Activated CD4-positive, alpha-beta T cell treated with anti-CD3 and anti-CD28 coated beads, Interleukin-2, amount 50 U/mL, for 24 hours (primary cell): Measurements from ENCODE around the gene RAB15.

Experiments
- DNase-seq, 2 donors: peaks; one replicate each; pipeline ENCODE4 v3.0.0-alpha.2; 2020; ENCODE audit warnings: low read depth in 1 of 2, low spot score in 1 of 2

Gene RAB15

DNA sequence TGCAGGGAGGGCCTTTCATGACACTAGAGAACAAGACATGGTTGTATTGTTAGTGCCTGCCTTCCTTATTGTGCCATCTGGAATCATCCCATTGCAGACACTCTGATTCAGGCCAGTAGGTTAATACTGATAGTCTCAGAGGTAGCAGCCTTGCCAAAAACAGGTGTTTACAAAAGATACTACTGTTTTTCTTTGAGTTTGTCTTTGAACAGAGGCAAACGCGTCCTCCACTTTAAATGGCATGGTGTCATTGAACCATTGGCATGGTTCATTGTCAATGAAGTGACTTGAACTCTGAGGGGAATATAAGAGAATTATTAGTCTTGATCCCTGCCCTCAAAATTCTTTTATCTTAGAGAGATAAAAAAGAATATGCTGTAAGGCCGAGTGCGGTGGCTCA lies 18.8 kb upstream of the RAB15 start:
- no peak for DNase-seq

DNA sequence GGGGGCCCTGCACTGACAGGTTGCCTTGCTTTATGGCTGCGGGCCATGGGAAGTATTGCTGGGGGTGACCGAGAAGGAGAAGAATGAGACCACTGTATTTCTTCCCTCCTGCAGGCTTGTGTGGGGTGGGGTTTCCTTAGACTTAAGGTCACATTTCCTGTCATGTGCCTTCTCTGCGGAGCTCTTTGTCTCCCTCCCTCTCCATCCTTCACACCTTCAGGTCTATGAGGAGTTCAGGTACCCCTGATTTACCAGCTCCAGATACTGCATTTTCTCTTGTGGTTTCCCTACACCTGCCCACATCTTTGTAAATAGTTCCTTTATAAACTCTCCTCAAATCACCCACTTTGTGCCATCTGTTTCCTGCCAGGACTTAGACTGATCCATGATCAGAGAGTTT lies 18.2 kb upstream of the RAB15 start:
- DNase-seq = no peak

DNA sequence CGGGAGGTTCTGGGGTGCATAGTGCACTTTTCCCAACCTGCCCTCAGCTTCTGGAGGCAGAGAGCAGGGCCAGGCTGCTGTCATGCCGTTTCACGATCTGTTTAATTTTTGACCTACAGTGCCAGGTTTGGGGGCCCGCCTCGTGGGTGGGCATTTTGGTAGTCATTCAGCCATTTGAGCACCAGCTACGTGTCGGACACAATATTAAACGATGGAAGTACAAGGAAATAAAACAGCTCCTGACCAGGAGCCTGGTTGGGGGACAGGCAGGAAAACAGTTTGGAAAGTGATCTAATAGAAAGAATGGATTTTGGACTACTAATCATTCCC lies 15.3 kb upstream of the RAB15 start:
- no peak for DNase-seq

DNA sequence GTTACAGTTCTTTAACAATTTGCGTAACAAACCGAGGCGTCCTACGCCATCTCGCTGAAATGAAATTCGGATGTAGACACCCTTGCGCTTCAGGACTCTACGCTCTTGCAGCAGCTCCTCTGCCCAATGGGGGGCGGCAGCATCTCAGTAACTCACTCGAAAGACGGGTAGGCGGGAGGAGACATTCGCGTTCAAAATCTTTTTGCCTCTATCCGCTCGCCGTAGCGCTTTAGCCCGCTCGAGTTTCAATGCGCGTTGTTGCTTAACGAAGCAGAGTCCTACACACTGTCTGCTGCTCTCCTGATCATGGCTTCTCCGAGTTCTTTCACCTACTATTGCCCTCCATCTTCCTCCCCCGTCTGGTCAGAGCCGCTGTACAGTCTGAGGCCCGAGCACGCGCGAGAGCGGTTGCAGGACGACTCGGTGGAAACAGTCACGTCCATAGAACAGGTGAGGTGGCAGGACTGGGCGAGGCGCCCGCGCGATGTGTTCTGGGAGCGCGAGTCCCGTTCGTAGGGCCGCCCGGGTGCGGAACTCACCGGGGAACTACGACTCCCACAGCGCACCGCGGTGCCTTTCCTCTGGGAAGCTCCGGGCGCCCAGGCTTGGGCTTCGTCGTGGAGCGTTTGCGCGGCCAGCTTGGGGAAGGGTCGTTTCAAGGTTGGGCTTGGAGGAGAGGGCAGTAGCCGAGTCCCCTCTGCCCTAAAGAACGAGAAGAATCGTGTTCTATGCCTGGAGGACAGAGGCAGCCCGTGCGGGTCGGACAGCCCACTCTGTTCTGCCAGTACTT lies 14.7 kb upstream of the RAB15 start, which contains the start of gene FNTB:
TSS of gene FNTB (plus strand) at position 248 of the 790 bp plus-strand sequence. CDS start at position 307, 59 bp downstream.
- DNase-seq = peak; percentile 85 to 92

DNA sequence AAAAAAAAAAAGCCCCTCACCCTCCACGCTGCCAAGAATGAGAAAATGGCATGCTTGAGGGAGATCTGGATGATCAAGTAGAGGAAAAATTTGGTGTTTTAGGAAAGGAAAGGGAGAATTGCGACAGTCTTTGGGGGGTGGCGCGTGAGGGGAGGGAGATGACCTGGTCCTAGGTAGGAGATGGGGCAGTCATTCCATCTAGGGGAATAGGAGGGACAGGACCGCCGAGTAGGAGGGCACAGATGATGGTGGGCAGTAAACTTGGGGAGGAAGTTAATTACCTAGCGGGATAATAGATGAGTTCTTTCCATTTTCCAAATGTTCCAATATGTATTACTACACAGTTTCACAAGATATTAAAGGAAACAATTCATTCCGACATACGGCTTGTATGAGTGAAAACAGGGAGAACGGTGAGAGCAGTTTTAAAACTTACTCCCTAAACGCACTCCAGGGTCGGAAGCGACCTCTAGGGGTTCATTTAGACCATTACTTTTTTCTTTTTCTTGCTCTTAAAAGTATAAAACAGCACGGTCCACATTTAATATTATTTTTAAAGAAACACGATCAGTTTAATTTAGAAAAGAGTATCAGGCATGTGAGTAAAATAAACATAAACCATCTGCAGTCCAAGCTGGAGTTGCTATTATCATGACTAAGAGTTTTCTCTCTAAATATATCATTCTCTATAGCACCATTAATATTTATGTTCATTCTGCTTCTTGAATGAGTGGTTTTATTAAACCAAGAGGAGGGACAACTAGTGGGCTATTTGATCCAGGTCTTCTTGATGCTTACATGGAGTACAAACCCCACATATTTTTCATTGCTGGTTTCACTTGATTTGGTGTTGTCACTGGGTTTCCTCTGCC lies 11.5 kb upstream of the RAB15 start:
- peak in 1 of 2 donors; percentile 26 for DNase-seq

DNA sequence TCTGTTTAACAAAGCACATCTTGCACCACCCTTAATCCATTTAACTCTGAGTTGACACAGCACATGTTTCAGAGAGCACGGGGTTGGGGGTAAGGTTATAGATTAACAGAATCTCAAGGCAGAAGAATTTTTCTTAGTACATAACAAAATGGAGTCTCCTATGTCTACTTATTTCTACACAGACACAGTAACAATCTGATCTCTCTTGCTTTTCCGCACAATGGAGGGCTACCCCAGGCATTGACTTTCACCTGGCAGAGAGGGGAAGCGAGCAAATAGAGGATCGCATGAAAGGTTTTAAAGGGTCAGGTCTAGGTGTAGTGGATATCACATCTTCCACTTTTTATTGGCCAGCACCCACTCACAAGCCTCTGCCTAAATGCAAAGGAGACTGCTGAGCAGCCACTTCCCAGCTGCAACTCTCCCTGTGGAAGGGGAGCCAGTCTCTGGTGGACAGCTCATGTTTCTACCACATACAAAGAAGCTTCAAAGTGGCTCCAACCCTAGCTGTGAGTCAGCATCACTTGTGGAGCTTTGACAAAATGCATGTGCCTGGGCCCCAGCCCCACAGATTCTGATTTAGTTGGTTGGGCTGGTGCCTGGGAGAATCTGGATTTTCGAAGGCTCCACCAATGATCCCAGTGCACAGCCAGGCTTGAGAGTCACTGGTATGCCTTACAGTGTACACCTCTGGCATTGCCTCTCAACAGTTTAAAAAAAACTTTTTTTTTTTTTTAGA lies 7.4 kb upstream of the RAB15 start:
- no peak for DNase-seq

DNA sequence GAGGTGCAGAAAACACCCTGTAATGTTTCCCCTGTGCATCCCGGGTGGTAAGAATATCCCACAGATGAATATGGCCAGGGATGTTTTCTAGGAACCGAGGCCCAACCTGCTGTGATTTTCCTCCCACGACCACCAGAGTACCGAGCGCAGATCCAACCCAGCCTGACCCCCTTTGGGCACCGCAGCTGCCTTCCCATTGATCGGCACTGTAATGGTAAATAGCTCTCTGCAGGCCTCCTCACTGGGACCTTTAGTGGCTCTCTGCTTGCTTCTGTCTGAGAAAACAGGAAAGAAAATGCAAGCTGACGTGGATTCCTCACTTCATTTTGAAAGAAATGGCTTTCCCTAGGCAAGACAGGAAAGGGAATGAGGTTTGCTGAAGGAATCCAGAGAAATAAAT lies 2.4 kb upstream of the RAB15 start:
- DNase-seq = no peak

DNA sequence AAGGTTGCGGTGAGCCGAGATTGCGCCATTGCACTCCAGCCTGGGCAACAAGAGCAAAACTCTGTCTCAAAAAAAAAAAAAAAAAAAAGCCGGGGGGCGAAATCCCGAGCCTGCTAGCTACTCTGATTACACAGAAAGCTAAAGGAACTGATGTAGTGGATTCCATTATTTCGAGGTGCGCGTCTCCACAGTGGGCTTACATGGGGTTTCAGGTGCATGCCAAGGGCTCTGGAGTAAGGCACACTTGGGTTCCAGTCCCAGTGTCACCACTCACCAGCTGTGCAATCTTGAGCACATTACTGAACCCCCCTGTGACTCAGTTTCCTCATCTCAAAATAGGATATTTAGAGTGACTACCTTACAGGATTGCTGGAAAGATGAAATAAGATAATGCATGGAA lies 1.7 kb upstream of the RAB15 start:
- no peak for DNase-seq

DNA sequence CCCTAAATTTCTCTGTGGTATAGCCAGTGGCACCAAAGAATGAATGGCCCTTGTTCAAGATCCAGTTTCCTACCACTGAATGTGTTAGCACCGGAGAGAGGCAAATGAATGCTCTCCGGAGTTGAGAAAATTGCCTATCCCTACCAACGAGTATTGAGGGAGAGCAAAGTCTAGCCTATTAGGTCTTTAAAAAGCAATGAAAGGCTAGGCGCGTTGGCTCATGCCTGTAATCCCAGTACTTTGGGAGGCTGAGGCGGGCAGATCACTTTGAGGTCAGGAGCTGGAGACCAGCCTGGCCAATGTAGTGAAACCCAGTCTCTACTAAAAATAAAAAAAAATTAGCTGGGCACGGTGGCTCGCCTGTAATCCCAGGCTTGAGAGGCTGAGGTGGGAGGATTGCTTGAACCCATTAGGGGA lies 898 bp upstream of the RAB15 start:
- no peak for DNase-seq

DNA sequence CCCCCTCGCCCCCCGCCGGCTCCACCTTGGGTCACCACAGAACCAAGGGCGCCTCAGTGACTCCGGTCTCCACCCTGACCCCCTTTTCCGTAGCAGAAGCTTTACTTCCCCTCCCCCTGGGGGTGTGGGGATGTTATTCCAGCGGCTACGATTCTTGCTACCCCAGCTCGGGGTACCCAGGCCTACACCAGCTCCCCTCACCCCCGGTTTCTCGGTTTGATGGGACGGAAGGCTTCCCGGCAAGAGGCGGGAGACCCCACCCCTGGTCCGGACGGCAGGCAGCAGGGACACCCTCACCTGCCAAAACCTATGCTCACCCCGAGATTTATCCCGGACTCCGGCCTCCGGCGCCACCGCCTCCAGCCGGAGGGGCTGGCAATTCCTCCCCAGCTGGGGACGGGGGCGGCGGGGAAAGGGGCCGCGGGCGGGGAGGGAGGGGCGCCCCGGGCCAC lies 619 bp downstream of the RAB15 start:
- no peak for DNase-seq

DNA sequence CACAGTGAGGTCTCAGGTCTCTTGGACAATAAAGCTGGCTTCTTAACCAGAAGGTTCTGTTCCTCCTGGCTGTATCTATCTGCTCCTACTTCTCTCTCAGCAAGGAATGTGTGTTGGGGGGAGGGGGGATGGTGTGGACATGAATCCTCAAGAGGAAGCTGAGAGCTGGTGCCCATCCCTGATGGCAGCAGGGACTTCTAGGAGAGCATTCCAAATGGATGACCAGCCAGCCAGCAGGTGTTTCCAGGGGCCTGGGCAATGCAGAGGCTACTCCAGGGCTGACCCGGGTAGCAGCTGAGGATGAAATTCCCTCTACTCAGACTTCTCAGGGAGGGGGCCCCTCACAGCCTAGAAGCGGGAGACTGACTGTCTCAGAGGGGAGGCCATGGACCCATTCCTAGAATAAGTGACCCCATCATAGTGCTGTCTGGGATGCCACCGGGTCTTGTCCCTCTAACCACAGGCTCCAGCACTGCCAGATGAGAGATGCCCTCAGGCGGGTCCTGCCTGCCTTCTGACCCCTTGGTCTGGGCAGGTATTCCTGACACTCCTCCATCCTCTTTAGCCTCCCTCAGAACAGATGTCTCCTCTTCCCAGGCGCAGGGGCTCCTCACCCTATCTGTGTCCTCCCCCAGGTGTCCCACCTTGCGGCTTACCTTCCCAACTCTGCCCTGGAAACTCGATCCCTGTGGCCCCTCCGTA lies 1.2 kb downstream of the RAB15 start:
- no peak for DNase-seq

DNA sequence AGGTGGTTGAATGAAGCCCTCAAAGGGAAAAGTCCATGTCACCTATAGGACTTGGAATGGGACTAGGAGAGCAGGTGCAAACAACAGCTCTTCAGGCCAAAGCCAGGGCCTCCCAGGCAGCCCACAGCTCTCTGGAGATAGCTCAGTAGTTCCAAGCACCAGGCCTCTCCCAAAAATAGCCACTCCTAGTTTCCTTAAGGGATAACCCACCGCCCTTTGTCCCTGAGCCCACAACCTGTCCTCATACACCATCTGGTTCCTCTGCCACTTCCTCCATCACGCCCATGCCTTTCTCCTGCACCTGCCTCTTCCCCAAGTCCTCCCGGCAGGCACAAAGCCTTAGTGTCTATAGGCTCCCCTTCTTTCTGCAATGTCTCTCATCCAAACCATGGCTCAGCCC lies 2.1 kb downstream of the RAB15 start:
- DNase-seq = no peak

DNA sequence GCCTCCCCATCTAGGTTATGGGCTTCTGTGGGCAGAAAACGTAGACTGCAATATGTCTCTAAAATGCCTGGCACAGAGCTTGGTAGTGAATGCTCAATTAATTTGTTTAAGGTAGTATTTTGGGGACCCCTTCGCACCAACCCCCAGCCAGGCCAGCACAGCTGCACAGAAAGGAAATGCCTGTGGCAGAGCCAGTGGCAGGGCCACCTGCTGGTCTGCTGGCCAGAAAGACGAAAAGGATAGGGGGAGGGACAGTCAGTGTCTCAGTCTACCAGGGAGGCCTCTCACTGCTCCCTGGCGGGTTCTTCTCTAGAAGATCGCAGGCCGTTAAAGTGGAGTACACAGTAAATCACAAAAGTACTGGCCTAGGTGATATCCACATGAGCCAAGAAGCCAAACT lies 3.5 kb downstream of the RAB15 start:
- DNase-seq = no peak

DNA sequence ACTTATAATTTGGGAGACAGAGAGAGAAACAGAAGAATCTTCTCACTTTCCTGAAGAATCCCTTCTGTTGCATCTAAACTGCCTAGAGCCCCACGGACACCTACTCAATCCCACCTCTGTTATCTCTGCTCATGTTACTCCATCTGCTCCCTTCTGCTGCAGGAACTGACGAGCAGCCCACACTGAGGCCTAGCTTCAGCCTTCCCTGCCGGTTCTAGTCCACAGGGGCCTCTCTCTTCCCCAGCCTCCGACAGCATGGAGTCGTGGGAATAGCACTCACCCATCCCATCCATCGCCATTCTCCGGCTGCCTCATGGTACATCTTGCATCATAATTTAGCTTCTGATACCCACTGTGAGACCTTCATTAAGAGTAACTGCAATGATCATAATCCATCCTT lies 4.0 kb downstream of the RAB15 start:
- DNase-seq = no peak

DNA sequence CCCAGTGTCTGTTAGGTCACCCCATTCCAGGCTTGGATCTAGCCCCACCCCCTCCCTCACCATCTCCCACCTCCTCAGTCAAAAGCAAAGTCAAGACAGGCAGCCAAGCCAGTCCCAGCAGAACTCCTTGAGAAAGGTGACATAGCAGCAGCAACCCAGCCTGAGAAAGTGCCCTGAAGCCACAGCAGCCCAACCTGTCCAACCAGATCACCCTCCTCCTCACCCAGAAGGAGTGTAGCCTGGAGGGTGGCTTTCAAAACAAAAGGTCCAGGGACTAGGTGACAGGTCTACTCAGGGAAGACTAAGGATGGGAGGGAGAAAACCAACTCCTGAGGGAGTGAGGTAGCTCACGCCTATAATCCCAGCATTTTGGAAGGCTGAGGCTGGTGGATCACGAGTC lies 5.2 kb downstream of the RAB15 start:
- DNase-seq = no peak

DNA sequence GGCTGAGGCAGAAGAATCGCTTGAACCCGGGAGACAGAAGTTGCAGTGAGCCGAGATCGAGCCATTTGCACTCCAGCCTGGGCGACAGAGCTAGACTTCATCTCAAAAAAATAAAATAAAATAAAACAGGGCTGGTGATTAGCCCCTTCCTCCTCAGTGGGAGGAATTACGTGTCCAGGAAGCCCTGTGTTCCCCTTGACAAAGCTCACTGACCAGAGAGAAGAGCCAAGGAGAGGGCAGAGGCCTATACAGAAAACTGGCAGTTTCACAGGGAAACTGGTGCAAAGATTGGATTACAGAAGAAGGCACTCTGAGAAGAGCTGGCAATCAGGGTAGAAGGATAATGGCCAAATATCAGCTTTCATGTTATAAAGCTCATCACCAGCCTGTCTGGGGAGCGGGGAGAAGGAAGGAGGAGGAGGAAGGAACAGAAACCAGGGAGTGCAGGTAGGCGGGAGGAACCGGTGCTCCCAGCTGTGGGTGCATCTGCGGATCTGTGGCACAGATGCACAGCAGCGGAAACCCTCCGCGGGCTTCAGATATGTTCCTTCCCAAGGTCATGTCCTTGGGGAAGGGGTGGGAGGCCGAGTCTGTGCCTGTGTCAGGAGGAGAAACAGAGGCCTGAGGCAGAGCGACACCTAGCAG lies 6.7 kb downstream of the RAB15 start:
- DNase-seq = no peak

DNA sequence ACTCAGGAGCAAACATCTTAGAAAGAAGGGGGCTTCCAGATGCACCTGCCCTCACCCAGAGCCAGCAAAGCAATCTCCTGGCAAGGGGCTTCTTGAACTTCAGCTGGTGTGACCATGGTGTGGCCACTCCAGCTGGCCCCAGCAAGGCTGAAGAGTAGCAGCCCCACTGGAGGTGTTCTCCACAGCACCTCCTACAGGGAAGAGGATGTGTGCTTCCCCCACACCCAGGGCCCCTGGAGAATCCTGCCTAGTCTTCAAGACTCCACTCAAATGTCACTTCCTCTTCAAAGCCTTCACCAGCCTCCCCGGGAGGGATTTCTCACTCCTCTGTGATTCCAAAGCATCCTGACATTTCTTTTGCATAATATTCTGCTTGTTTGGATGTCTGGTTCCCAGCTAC lies 8.5 kb downstream of the RAB15 start:
- DNase-seq = no peak

DNA sequence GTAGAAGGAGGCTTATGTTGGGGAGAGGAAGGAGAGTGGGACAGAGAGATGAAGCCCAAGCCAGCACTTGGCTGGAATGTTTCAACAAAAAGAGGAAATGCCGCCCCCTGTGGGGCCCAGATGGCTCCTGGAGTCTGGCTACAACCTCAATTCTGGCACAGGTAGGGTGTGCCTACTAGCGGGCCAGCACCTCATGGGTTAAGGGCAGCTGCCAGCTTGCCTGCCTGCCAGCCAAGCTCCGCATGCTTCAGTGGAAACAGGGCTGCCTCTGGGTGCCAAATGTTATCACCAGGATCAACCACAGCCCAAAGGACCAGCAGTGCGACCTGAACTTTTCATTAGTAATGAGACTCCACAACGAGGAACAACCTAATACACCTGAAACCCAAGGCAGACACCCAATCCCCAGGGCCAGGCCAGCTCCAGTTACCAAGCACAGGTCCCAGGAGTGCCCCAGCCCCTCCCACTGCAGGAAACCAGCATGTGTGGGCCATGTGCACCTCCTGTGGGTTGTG lies 11.3 kb downstream of the RAB15 start:
- DNase-seq = no peak

DNA sequence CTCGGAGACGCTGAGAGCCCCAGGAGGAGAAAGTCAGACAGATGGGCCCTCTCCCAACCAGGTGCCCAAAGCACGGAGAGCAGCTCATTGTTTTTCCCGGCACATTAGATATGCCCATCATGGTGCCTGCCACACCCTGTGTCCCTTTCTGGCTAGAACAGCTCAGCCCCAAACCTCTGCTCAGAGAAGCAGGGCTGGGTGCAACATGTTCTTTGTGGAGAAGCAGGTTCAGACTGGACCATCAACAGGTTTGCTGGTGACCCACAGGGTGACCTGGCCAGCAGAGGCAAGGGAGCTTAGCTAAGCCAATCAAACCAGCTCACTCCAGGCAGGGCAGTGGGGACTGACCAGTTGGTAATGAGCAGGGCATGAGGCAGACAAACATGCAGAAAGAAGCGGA lies 13.4 kb downstream of the RAB15 start:
- DNase-seq = no peak

DNA sequence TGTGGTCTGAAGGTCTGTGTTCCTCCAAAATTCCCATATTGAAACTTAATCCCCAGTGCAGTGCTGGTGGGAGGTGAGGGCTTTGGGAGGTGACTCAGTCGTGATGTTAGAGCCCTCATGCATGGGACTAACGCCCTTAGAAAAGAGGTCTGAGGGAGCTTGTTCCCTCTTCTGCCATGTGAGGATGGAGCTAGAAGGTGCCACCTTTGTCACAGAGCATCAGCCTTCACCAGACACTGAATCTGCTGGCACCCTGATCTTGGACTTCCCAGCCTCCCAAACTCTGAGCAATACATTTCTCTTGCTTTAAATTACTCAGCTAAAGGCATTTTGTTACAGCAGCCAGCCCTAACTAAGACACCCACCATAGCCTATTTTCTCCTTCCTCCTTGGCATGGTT lies 13.9 kb downstream of the RAB15 start:
- no peak for DNase-seq
